Left cardiac atrium (tissue), 4 donors: ENCODE measurements around the gene ZDHHC14. TPM values are rescaled to one million over a fixed set of nuclear protein-coding genes. Genes with fewer than 3 reads are reported as not detected.

Source experiments
- ATAC-seq, 2 donors: fragments of 200-7000 bp; cut with Tn5 transposase; one replicate each; pipeline ENCODE4 v1.9.1; 2020; ENCODE audit warnings: mild to moderate bottlenecking in 2 of 2, moderate library complexity in 2 of 2
- DNase-seq: peaks from one replicate; pipeline ENCODE4 v3.0.0-alpha.2; 2020
- intact Hi-C, 2 donors: fragments of 100-400 bp; cut with DNase I; formaldehyde crosslinking; loops; one replicate each; pipeline versions ENCODE4 v1.14.1 to v1.15.1; 2022 to 2023
- total RNA-seq, 2 donors: library from RNA; stranded (reverse); fragmentation: NEBNext Ultra II Directional; extraction: Animal tissue kit (Norgen Biotek cat#: 25700); gene quantifications; one replicate each; pipeline ENCODE4 v1.2.1, GENCODE V29; 2021
- donor health status: DM: no; HTN: yes; CAD: no.
- donor health status: DM: no; HTN: yes; CAD: no; lungs with severe emphysema.
- donor health status: DM: yes; HTN: yes; CAD: no.
- donor health status: Dilated cardiomyopathy.

Gene ZDHHC14
- total RNA-seq, 2 donors from 2014 or later = 12.1 to 12.3 TPM

DNA sequence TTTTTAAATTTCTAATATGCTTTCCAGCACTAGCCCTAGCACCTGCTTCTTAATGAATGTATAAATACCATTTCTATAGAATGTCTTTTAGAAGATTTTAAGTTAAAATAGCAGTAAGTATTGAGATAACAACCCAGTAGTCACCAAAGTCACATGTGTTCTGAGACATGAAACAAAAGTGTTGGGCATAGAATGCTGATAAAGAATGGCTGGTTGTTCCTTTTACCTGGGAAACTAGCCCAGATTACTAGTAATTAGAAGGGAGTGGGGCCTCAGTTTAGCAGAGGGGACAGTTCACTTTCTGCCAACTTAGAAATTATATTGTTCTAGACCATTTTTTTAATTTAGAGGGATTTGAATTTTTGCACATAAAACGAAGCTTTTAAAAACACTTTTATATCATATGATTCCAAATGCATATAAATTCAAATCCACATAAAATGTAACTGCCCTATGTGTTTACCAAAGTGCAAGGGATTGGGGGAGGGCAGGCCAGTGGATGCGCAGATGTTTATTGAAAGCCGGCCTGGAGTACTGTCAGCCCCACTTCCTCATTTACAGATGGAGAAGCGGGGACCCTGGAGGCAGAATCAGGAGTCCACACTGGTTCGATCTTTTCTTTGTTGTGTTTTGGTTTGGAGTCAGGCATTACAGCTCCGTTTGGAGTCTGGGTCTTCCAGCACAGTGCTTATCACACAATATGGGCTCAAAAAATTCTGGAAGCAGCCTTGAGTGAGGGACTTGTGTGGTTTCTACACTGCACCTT, 139.8 kb downstream of the ZDHHC14 start:
- ATAC-seq (no peak), DNase-seq (no peak)
- intact Hi-C loops = no loop called here

DNA sequence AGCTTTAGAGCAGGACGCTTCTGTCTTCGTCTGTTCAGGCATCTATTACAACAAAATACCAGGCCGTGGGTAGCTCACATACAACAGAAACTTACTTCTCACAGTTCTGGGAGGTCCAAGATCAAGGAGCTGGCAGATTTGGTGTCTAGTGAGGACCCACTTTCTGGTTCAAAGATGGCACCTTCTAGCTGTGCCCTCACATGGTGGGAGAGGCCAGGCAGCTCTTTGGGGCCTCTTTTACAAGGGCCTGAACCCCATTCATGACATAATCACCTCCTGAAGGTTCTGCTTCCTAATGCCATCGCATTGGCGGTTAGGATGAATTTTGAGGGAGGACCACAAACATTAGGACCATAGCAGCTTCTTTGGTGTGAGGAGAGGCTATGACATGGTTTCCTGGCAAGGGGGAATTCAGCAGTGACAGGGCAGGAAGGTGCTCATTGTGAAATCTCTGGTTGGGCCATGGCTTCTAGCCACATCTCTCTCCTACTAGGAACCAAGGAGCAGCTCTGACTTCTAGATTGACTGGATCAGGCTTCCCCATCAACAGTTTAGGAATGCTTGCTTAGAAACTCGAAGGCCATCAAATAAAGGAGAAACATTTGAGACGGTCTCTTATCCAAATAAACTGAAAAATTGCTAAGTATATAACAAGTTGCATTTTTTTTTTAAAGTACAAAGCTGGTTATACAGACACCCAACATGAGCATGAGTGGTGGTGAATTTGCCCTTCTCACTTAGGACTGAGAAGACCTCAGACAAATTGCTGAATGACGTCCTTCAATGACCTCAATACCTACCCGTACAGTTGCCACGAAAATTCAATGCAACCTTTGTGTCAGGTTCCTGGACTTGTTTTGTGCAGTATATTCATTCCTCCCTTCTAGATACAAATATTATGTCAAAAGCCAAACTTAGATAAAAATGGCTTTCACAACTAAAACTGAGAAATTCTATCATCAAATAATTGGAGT, 140.7 kb downstream of the ZDHHC14 start:
- ATAC-seq = no peak
- intact Hi-C loops = no loop called here
- DNase-seq = no peak

DNA sequence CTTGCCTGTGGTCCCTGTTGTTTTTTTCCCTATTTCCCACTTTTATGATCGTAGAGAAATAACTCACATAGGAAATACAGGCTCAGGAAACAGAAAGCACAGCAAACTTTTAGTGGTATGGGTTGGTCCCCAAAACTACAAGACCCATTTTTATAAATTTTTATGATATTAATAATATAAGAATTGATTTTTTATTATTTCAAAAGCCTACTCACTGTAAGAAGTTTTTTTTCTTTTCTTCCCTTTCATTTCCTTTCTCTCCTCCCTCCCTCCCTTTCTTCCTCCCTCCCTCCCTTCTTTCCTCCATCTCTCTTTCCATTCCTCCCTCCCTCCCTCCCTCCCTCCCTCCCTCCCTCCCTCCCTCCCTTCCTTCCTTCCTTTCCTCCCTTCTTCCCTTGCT, 141.5 kb downstream of the ZDHHC14 start:
- DNase-seq (no peak), ATAC-seq (no peak)
- intact Hi-C loops = no loop called here

GRCh38 chr6:157524735-157525134, 143.7 kb downstream of the ZDHHC14 start:
- intact Hi-C loops = no loop called here
- no peak for DNase-seq
- ATAC-seq = no peak

DNA sequence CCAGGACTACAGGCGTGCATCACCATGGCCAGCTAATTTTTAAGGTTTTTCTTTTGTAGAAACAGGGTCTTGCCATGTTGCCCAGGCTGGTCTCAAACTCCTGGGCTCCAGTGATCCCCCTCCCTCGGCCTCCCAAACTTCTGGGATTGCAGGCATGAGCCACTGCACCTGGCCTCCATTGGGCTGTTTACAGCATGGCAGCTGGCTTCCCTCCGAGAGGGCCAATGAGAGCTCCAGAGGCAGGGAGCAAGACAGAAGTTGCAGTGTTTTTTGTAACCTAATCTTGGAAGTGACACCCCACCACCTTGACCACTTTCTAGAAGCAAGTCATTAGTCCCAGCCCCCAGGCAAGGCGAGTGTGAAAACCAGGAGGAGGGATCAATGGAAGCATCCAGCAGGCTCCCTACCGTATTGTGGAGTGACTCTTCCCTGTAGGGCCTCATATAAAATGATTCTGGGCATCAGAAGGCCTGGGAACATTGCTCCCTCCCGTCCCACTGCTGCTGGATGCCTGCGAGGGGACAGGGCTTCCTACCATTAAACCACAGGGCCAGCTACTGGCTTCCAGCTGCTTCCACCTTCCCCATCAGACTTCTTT, 144.4 kb downstream of the ZDHHC14 start:
- ATAC-seq = no peak
- no peak for DNase-seq
- intact Hi-C loops = no loop called here

DNA sequence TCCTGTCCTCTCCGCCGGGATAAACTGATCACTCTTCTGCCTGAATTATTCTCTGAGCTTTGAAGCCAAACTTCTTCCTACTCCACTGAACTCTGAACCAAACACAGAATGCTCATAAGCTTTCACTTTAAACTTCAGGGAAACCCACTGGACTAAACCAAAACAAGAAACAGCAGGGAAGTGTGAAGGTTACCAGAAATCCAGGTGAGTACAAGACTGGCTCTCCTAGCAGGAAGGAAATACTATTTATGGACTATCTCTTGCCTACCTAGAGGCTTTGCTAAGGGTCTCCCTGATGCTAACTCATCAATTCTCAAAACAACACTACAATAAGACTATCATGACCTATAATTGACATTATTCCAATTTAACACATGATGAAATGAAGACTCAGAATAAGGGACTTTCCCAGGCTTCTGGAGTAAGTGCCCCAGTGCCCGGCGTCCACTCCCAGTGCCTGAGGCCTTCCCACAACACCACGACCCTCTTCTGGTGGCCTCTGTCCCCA, 145.0 kb downstream of the ZDHHC14 start:
- ATAC-seq = no peak

GRCh38 chr6:157527471-157527907, 146.5 kb downstream of the ZDHHC14 start:
- peak; percentile 80 to 85 for ATAC-seq
- intact Hi-C loops = no loop called here
- DNase-seq = no peak

More for the DNA sequence above, 145.0 kb downstream of the ZDHHC14 start:
- intact Hi-C loops = no loop called here
- DNase-seq = no peak

DNA sequence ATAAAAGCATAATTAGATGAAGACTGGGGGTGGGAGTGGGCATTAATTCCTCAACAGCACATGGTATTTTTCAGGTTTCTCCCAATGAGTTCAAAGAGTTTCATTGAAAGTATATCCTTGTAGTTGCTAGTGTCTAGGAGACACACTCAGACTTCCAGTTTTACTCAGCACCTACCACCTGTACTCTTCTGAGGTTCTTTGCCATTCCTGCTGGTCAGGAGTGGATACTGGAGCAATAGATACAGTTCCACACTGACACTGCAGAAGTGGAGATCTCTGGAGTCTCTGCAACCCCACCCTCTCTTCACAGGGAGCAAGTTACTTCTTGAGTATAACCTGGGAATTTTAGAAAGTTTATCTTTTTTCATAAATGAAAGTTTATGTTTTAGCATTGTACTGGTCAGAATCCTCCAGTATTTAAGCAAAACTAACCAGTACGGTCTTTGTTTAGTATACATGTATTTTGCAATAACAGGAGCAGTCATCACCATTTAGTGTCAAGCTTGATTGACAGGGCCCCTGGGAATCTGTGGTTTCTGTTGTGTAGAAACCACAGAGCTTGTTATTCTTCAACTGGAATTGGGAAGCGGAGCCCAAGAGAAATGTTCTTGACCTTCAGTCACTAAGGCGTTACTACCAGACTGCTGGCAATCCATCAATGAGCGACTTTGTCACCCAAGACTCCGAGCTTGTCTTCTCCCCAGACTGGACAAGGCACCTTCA, 148.1 kb downstream of the ZDHHC14 start:
- DNase-seq (no peak), ATAC-seq (peak in 1 of 2 donors; percentile 18)
- intact Hi-C loops = no loop called here

DNA sequence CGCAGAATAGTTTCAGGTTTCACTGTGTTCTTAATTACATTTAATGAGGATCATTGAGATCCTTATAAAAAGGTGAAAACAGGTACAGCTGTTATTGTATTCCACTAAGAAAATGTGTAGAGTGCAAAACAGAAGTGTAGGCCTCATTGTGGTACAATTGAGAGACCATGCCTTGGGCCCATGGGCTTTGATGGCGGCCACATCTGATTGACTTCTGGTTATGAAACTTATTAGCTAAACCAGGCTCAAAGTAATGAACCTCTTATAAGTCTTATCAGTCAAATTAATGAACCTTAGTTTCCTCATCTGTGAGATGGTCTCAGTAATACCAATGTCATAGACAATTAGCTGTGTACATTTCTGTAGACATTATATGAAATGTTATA, 148.7 kb downstream of the ZDHHC14 start:
- no peak for DNase-seq
- no peak for ATAC-seq
- intact Hi-C loops = no loop called here

DNA sequence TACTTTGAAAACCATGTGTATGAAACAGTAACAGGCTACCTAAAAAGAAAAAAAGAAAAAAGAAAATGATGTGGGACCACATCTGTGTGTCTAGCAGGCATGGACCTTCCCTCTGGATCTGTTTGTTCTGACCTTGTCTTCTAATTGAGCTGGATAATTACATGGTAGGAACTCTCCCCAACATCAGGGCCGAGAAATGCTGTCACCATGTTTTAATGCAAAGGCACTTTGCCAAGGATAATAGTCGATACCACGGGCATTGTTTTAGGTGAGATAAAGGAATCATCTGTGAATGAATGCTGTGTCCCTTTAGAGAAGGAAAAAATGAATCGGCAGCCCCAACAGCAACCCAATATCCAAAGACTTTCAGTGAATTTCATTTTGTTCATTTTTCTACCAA, 149.1 kb downstream of the ZDHHC14 start:
- ATAC-seq (no peak), DNase-seq (no peak)
- intact Hi-C loops = no loop called here

GRCh38 chr6:157530724-157531168, 149.8 kb downstream of the ZDHHC14 start:
- intact Hi-C loops = no loop called here
- DNase-seq (no peak), ATAC-seq (no peak)

DNA sequence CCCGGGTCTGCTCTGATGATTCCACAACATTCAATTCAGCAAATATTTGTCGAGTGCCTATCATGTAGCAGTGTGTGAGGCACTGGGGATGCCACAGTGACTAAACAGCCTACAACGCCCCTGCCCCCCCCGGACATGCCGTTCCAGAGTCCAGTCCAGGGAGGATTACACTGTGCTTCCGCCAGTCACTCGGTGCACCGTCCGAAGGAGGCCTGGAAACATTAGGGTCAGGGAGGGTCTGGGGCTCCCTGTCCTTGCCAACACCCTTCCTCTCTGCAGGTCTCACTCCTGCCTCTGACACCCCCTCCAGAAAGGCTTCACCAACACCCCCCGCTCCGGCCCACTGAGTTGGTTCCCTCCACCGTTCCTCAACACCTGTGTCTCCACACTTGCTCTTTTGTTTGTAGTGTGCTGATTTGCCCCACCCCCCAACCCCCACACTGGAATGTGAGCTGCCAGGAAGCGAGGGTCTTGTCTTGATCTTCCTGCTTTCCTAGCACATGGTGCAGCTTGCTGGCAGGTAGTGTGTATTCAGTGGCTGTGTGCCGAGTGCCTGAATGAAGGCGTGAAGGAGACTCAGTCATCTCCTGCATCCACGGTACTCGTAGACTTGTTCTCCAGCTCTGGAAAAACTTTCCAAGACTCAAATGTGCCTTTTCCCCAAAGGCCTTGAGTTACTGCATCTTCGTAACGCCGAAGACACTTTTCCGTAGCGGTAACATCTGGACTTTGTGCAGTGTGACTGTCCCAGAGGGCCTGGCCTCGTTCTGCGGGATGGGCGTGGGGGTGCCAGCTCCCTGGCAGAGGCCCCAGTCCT, 150.4 kb downstream of the ZDHHC14 start:
- ATAC-seq (no peak), DNase-seq (no peak)
- intact Hi-C loops = no loop called here

DNA sequence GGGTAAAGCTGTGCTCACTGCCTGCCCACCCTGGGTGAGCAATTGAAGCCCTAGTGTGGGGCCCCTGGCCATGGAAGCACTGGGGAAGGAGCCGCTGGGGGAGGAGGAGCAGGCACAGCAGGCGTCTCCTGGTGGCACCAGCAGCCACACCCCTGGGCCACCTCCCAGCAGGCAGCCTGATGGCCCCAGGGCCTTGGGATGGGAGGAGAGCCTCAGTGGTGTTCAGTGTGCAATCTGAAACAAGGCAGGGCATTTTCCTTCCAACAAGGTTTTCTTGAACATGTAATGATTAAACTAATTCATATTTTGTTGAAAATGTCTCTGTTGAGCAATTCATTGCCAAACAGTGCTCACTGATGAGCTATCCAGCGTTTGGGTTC, 151.0 kb downstream of the ZDHHC14 start:
- intact Hi-C loops = no loop called here
- no peak for ATAC-seq
- no peak for DNase-seq

DNA sequence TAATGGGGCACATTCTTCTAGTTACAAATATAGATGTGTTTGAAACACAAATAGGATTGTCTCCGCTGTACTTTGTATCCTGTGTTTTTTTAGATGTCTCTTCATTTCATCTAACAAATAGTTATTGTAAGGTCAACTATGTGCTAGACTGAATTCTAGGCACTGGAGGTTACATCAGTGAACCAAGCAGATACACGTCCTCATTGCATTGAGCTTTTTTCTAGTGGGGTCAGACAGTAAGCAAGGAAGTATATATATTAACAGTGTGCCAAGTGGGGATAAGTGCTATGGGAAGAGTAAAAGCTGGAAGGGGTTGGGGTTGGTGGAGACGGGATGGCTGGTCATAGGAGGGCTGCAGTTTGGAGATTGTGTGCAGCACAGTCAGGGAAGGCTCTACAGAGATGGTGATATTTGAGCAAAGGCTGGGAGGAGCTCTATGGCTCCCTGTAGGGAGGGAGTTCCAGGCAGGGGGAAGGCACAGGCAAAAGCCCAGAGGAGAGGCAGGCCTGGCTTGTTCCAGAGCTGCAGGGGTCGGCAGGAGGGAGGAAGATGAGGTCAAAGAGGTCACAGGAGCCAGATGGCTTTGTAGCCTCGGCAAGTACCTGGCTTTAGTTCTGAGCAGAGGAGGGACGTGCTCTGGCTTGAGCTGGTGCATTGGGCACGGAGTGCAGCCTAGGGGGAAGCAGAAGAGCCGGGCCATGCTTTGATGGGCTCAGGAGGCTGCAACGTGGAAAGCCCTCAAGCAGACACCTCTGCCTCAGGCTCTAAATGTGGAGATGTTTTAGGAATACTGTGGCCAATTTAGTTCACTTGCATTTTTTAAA, 152.3 kb downstream of the ZDHHC14 start:
- no peak for DNase-seq
- intact Hi-C loops = no loop called here
- no peak for ATAC-seq

GRCh38 chr6:157534134-157534871, 153.3 kb downstream of the ZDHHC14 start:
- intact Hi-C loops = no loop called here
- ATAC-seq = no peak

DNA sequence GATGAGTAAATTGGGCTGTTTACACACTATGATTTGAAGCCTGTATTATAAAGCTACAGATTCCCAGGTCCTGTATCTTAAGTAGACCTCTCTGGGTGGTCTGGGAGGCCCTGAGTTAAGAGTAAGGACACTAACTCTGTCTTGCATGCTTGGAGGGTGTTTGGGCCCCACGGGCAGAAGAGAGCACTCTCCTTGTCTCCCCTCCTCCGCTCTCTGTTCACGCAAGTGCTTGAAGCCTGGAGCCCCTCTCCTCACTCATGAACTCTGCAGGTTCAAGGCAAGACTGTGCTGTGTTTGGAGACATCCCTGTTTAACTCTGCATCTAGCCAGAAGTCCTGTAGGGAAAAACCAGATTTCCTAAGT, 154.0 kb downstream of the ZDHHC14 start:
- DNase-seq (no peak), ATAC-seq (no peak)
- intact Hi-C loops = no loop called here

More at GRCh38 chr6:157534134-157534871, 153.3 kb downstream of the ZDHHC14 start:
- DNase-seq = no peak
